ENCODE results near the gene CHURC1.

The CHURC1 gene

GRCh38 chr14:64983439-64984310 lies 69.4 kb downstream of the CHURC1 start:
- no peak overlapping the region for H3K4me3 ChIP-seq (ENCODE audit: low read depth, low read length)
